ENCODE data around the gene TRPM5. TPM values are rescaled to one million over a fixed set of nuclear protein-coding genes. Genes with fewer than 3 reads are reported as not detected.

The TRPM5 gene
- total and polyA plus RNA-seq, 2 of the 8 experiments (the other 6 are each of a cell fraction or from before 2014, with no cell fraction given) = 0.02 TPM; not detected in 1

DNA sequence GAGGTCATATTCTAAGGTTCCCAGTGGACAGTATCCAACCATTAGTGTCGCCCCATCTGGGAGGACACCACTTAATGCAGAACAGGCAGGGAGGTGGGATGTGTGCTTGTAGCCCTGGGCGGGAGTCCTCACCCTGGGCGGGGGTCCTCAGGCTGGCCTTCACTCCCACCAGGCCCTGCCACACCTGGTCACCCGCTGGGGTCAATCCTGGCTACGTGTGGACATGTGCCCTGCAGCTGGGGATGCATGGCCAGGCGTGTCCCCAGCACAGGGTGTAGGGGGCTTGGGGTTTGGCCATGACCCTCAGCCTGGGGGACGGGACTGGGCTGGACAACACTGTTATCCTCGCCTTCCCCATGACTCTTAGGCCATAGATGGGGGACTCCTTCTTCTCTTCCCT lies 18.8 kb downstream of the TRPM5 start:
- Histone ChIP-seq H3K4me2 (ENCODE audit: insufficient read depth in 1 of 2, low read depth in 2 of 2, low read length in 2 of 2) (no peak overlapping the region), H2AFZ (ENCODE audit: low read length) (no peak overlapping the region), H3K9me3 (ENCODE audit: insufficient read depth in 2 of 2, low read depth in 1 of 2, low read length in 1 of 2) (no peaks in the 10 kb centered on the region; a peak in 1 of 4 replicates), H2BK20ac (ENCODE audit: low read length) (no peak overlapping the region), H4K20me1 (replicated peaks in 1 of 2; ENCODE audit: control insufficient read depth in 1 of 2, insufficient read depth in 2 of 2, low read length in 2 of 2) (peaks cover 0 to 17% of the 10 kb centered on the region in 2 experiments), H2AK5ac (ENCODE audit: low read depth, low read length) (no peak overlapping the region), H3K4me3 (ENCODE audit: extremely low read depth in 1 of 4, insufficient read depth in 2 of 4, low read depth in 3 of 4, low read length in 4 of 4) (no peak overlapping the region), H4K5ac (ENCODE audit: insufficient read length, low read depth, low read length) (no peak overlapping the region), H2BK15ac (ENCODE audit: low read length) (no peak overlapping the region), H3K4me1 (replicated peaks in 1 of 4; ENCODE audit: control insufficient read depth in 3 of 4, insufficient read depth in 4 of 4, low read length in 3 of 4) (no peaks in the 10 kb centered on the region), H3K79me2 (ENCODE audit: control insufficient read depth in 1 of 2, insufficient read depth in 2 of 2, low read length in 2 of 2) (no peaks in the 10 kb centered on the region), H3K18ac (ENCODE audit: extremely low read depth, low read length) (no peak overlapping the region), H3K56ac (replicated peaks; ENCODE audit: insufficient read length, low read depth, low read length) (no peak overlapping the region), H2BK120ac (replicated peaks; ENCODE audit: low read depth, low read length) (no peak overlapping the region), H3K23me2 (ENCODE audit: low read depth, low read length) (peaks cover 15% of the 10 kb centered on the region; the same call in 1 of the 2 replicates), H3K79me1 (ENCODE audit: low read depth, low read length) (no peaks in the 10 kb centered on the region), H3K14ac (ENCODE audit: insufficient read length) (no peak overlapping the region), H4K91ac (replicated peaks; ENCODE audit: insufficient read length, low read length) (no peak overlapping the region), H2BK12ac (ENCODE audit: low read depth, low read length) (no peak overlapping the region), H3K4ac (replicated peaks; ENCODE audit: insufficient read length, low read depth, low read length) (no peak overlapping the region), H3K23ac (ENCODE audit: insufficient read length) (no peak overlapping the region), H3K9ac (replicated peaks in 1 of 4; ENCODE audit: extremely low read depth in 1 of 4, low read depth in 3 of 4, low read length in 3 of 4) (no peak overlapping the region), H3K27ac (ENCODE audit: low read depth, low read length) (no peak overlapping the region), H3K36me3 (ENCODE audit: control insufficient read depth in 2 of 4, insufficient read depth in 4 of 4, low read length in 3 of 4) (no peaks in the 10 kb centered on the region), H3K27me3 (replicated peaks in 1 of 4; ENCODE audit: control insufficient read depth in 3 of 4, extremely low read depth in 1 of 4, insufficient read depth in 3 of 4, low read length in 3 of 4) (peaks cover 0 to 8% (median 0%) of the 10 kb centered on the region in 4 experiments; a peak in 2 of 7 replicates), H4K8ac (ENCODE audit: extremely low read depth, insufficient read depth, low read length) (no peak overlapping the region), H2BK5ac (ENCODE audit: low read depth, low read length) (no peak overlapping the region)
- DNase-seq (ENCODE audit: low read depth in 1 of 2, low spot score in 2 of 2) (no peak), FAIRE-seq (no peak)
- TF ChIP-seq, protein P1, sequence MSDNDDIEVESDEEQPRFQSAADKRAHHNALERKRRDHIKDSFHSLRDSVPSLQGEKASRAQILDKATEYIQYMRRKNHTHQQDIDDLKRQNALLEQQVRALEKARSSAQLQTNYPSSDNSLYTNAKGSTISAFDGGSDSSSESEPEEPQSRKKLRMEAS (IDR thresholded peaks at IDR 0.05) = no peak
- TF ChIP-seq SRF (IDR thresholded peaks at IDR 0.05; ENCODE audit: low read depth, low read length) (no peak), SUZ12 (IDR thresholded peaks at IDR 0.05; ENCODE audit: low read length) (no peak), POLR2A (IDR thresholded peaks at IDR 0.05; ENCODE audit: control extremely low read depth in 1 of 2, low read depth in 2 of 2, low read length in 2 of 2) (no peak), CHD1 (IDR thresholded peaks at IDR 0.05; ENCODE audit: low read depth, low read length) (no peak), RBBP5 (IDR thresholded peaks at IDR 0.05; ENCODE audit: borderline replicate concordance, low read depth, low read length) (no peak), CTBP2 (IDR thresholded peaks at IDR 0.05; ENCODE audit: borderline replicate concordance, insufficient read depth, insufficient read length, low read length) (no peak)
- CTCF ChIA-PET (ENCODE audit: partially characterized antibody) = interaction anchor here (0.8 to 11.5 kb wide), 5 partner anchors 11 to 464 kb away, joined by 3 to 359 read pairs (median 21); no protein-coding TSS in a partner anchor
- POLR2A ChIA-PET (ENCODE audit: partially characterized antibody) = interaction anchor here (0.9 kb wide), 1 partner anchor 21 kb away, joined by 3 read pairs; no protein-coding TSS in a partner anchor
- WGBS, 2 experiments (ENCODE audit: extremely low coverage in 1 of 2, insufficient coverage in 1 of 2, insufficient read length in 1 of 2, insufficient replicate concordance in 2 of 2, low coverage in 1 of 2, low lambda C conversion rate in 2 of 2, missing lambda C conversion rate in 1 of 2) = 77% methylated on average over 7 of the region's 8 CpGs; no CpG with 5 or more reads in 1 of the 2 experiments

All from H1 (cell line).